Thoracic aorta (tissue), 2 donors: ENCODE results near the gene CDR2. TPM values are rescaled to one million over a fixed set of nuclear protein-coding genes. Genes with fewer than 3 reads are reported as not detected.

ENCODE experiments used
- ATAC-seq: fragments of 150-250 bp; one replicate; pipeline ENCODE4 v1.8.0; 2017; ENCODE audit warnings: low read depth; ENCODE audit not compliant: insufficient number of reproducible peaks, low FRiP score
- DNase-seq: peaks from one replicate; pipeline ENCODE4 v3.0.0-alpha.2; 2020; ENCODE audit warnings: low spot score
- H3K27ac ChIP-seq, 2 donors: fragments of 200-600 bp; sonication (generic); 1 replicate in 1 of 2; 2 replicates in 1 of 2; pipeline ENCODE4 v1.5.1; 2016; ENCODE audit warnings: mild to moderate bottlenecking in 2 of 2, moderate library complexity in 2 of 2
- H3K27me3 ChIP-seq: fragments of 200-600 bp; sonication (generic); replicated peaks from 2 replicates; pipeline ENCODE4 v1.6.0; 2016; ENCODE audit warnings: mild to moderate bottlenecking; ENCODE audit not compliant: insufficient read depth
- H3K36me3 ChIP-seq: fragments of 200-600 bp; sonication (generic); one replicate; pipeline ENCODE4 v1.5.1; 2016
- H3K4me1 ChIP-seq, 2 donors: fragments of 200-600 bp; sonication (generic); 1 replicate in 1 of 2; 2 replicates in 1 of 2; pipeline versions ENCODE4 v1.5.1 to v1.6.0; 2016; ENCODE audit warnings: low read depth in 2 of 2, mild to moderate bottlenecking in 1 of 2; ENCODE audit not compliant: control insufficient read depth in 1 of 2
- H3K4me3 ChIP-seq: fragments of 200-600 bp; sonication (generic); 2 replicates; pipeline ENCODE4 v1.5.1; 2016; ENCODE audit warnings: mild to moderate bottlenecking
- H3K9me3 ChIP-seq: fragments of 200-600 bp; sonication (generic); 2 replicates; pipeline ENCODE4 v1.5.1; 2016
- CTCF ChIP-seq: fragments of 200-600 bp; sonication (generic); IDR thresholded peaks from one replicate; pipeline ENCODE4 v1.5.1; 2019; ENCODE audit warnings: antibody characterized with exemption
- total RNA-seq, 2 donors: library from RNA; depleted of rRNA; stranded (reverse); fragments of >200 nt; gene quantifications; one replicate each; pipeline versions ENCODE4 v1.1.0 to v1.2.3, GENCODE V29; 2016

CDR2 gene
- total RNA-seq, 2 donors from 2014 or later, result 41.2 to 55.0 TPM

- Histone ChIP-seq H3K4me3 (no peak overlapping the region), H3K36me3 (no peaks in the 10 kb centered on the region), H3K4me1 (peaks cover 17 to 40% of the 10 kb centered on the region in 2 donors), H3K27me3 (no peaks in the 10 kb centered on the region), H3K9me3 (no peaks in the 10 kb centered on the region), H3K27ac (peak overlapping the region; percentile 52 to 54)
- TF ChIP-seq CTCF, result no peak
- ATAC-seq, result no peak
- DNase-seq, result no peak
Measured at GRCh38 chr16:22357635-22357971, 16.8 kb downstream of the CDR2 start.

GRCh38 chr16:22356930-22357634 lies 17.3 kb downstream of the CDR2 start:
- Histone ChIP-seq H3K36me3 (no peaks in the 10 kb centered on the region), H3K27me3 (no peaks in the 10 kb centered on the region), H3K27ac (peak overlapping the region; percentile 52 to 54), H3K4me3 (no peak overlapping the region), H3K9me3 (no peaks in the 10 kb centered on the region), H3K4me1 (peaks cover 17 to 40% of the 10 kb centered on the region in 2 donors)
- DNase-seq, result no peak
- TF ChIP-seq CTCF, result no peak
- no peak for ATAC-seq

GRCh38 chr16:22355487-22355908 lies 18.9 kb downstream of the CDR2 start:
- no peak for ATAC-seq
- H3K9me3 ChIP-seq, result no peaks in the 10 kb centered on the region
- H3K27ac ChIP-seq, result no peak overlapping the region
- DNase-seq, result no peak
- TF ChIP-seq CTCF, result no peak
- no peaks in the 10 kb centered on the region for H3K36me3 ChIP-seq
- no peaks in the 10 kb centered on the region for H3K27me3 ChIP-seq
- H3K4me3 ChIP-seq, result no peak overlapping the region
- peaks cover 17 to 36% of the 10 kb centered on the region in 2 donors for H3K4me1 ChIP-seq

GRCh38 chr16:22353933-22354541 lies 20.4 kb downstream of the CDR2 start:
- DNase-seq (no peak), ATAC-seq (no peak)
- no peak for TF ChIP-seq CTCF
- Histone ChIP-seq H3K4me1 (peaks cover 17 to 36% of the 10 kb centered on the region in 2 donors), H3K27ac (no peak overlapping the region), H3K36me3 (peaks cover 9% of the 10 kb centered on the region), H3K9me3 (no peaks in the 10 kb centered on the region), H3K27me3 (no peaks in the 10 kb centered on the region), H3K4me3 (no peak overlapping the region)

- ATAC-seq (no peak), DNase-seq (no peak)
- H3K4me3 ChIP-seq, result no peak overlapping the region
- peaks cover 16 to 30% of the 10 kb centered on the region in 2 donors for H3K4me1 ChIP-seq
- no peak for TF ChIP-seq CTCF
- no peaks in the 10 kb centered on the region for H3K9me3 ChIP-seq
- H3K36me3 ChIP-seq, result peaks cover 16% of the 10 kb centered on the region
- no peaks in the 10 kb centered on the region for H3K27me3 ChIP-seq
- H3K27ac ChIP-seq, result no peak overlapping the region
Measured at GRCh38 chr16:22353191-22353919, 21.1 kb downstream of the CDR2 start.
